HG03520 (cell line): Measurements from ENCODE around the gene CASZ1.

Source experiments
- ATAC-seq: cut with Tn5 transposase; IDR thresholded peaks from one replicate; pipeline ENCODE4 v1.9.1; 2021; ENCODE audit warnings: mild to moderate bottlenecking, moderate library complexity; ENCODE audit not compliant: unreplicated experiment

Gene CASZ1

GRCh38 chr1:10589074-10589473, 207.4 kb downstream of the CASZ1 start:
- ATAC-seq: no peak

- ATAC-seq: no peak
Observed at GRCh38 chr1:10588640-10589039, 207.8 kb downstream of the CASZ1 start.
